Tibial artery (tissue), 4 donors: Measurements from ENCODE around the gene LRRC15.

Experiments
- DNase-seq, 2 donors: peaks; one replicate each; pipeline ENCODE4 v3.0.0-alpha.2; 2019
- H3K27ac ChIP-seq, 2 donors: fragments of 200-600 bp; sonication (generic) in 1 of 2; 1 replicate in 1 of 2; 2 replicates in 1 of 2; pipeline ENCODE4 v1.5.1; 2018 to 2019; ENCODE audit warnings: mild to moderate bottlenecking in 1 of 2
- H3K27me3 ChIP-seq, 2 donors: fragments of 200-600 bp; sonication (generic) in 1 of 2; one replicate each; pipeline versions ENCODE4 v1.5.1 to v1.6.0; 2016 to 2019
- H3K36me3 ChIP-seq, 3 donors: fragments of 200-600 bp; sonication (generic) in 2 of 3; one replicate each; pipeline ENCODE4 v1.5.1; 2016 to 2019; ENCODE audit warnings: mild to moderate bottlenecking in 2 of 3
- H3K4me1 ChIP-seq, 4 donors: fragments of 200-600 bp; sonication (generic) in 2 of 4; 1 replicate in 3 of 4; 2 replicates in 1 of 4; pipeline ENCODE4 v1.5.1; 2016 to 2019
- H3K4me3 ChIP-seq, 2 donors: fragments of 200-600 bp; sonication (generic) in 1 of 2; 1 replicate in 1 of 2; 2 replicates in 1 of 2; pipeline ENCODE4 v1.5.1; 2018 to 2019; ENCODE audit warnings: mild to moderate bottlenecking in 2 of 2
- H3K9me3 ChIP-seq, 3 donors: fragments of 200-600 bp; sonication (generic) in 1 of 3; one replicate each; pipeline ENCODE4 v1.5.1; 2016 to 2019
- intact Hi-C: fragments of 100-400 bp; cut with DNase I; formaldehyde crosslinking; loops from one replicate; pipeline ENCODE4 v1.15.0; 2023; ENCODE audit warnings: low total_unique reads
- TF ChIP-seq, protein P1 (sequence below), 2 experiments: fragments of 200-600 bp in 1 of 2; fragments of 450-650 bp in 1 of 2; IDR thresholded peaks; one replicate each; pipeline ENCODE4 v1.5.1; 2017 to 2019; ENCODE audit warnings: antibody characterized with exemption in 2 of 2, mild to moderate bottlenecking in 1 of 2, moderate library complexity in 1 of 2

Gene LRRC15

DNA sequence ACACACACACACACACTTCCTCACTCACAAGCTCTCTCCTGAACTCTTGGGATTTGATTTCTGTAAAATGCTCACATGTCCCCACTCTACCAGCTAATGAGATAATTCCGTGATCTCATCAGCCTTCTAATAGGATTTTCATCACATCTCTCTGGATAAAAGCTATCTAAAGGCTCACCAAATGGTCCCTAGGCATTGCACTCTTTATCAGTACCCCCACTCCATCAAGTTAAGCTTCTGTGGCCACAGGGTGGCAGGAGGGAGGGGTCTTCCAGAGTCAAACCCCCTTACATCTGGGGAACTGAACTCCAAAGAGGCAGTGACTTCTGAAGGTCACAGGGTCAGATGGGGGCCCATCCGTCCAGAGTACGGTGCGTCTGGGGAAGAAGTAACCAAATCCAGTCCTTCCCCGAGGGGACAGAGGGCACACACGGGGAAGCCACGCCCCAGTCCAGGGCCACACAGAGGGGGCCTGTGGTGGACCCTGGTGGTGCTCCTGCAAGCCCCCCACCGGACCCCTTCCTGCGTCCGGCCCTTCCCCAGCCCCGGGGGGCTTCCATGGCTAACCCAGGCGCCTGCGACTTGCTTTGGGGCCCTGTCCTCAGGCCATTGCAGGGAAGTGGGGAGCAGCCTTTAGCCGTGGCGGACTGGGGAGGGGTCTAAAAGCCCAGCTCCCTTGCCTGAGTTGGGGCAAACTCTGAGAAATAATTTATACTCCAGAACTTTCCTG, 44.0 kb downstream of the LRRC15 start:
- Histone ChIP-seq H3K27ac (no peak overlapping the region), H3K4me3 (no peak overlapping the region), H3K36me3 (no peaks in the 10 kb centered on the region), H3K9me3 (no peaks in the 10 kb centered on the region), H3K27me3 (peaks cover 0 to 58% of the 10 kb centered on the region in 2 donors), H3K4me1 (peaks cover 0 to 8% (median 7%) of the 10 kb centered on the region in 4 donors)
- TF ChIP-seq, protein P1, sequence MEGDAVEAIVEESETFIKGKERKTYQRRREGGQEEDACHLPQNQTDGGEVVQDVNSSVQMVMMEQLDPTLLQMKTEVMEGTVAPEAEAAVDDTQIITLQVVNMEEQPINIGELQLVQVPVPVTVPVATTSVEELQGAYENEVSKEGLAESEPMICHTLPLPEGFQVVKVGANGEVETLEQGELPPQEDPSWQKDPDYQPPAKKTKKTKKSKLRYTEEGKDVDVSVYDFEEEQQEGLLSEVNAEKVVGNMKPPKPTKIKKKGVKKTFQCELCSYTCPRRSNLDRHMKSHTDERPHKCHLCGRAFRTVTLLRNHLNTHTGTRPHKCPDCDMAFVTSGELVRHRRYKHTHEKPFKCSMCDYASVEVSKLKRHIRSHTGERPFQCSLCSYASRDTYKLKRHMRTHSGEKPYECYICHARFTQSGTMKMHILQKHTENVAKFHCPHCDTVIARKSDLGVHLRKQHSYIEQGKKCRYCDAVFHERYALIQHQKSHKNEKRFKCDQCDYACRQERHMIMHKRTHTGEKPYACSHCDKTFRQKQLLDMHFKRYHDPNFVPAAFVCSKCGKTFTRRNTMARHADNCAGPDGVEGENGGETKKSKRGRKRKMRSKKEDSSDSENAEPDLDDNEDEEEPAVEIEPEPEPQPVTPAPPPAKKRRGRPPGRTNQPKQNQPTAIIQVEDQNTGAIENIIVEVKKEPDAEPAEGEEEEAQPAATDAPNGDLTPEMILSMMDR (IDR thresholded peaks at IDR 0.05): no peak
- no peak for DNase-seq
- intact Hi-C loops: no loop called here

DNA sequence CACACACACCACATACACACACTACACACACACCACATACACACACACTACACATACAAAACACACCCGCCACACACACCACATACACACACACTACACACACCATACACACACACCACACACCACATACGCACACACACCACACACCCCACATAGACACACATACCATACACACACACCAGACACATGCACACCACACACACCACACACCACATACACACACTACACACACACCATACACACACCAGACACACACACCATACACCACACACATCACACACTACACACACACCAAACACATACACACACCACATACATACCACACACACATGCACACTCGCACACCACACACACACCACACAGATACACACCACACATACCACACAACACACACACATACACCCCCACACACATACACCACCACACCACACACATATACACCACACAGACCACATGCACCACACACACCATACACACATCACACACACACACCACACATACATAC, 44.7 kb downstream of the LRRC15 start:
- no peak overlapping the region for H3K27ac ChIP-seq
- H3K9me3 ChIP-seq: no peaks in the 10 kb centered on the region
- H3K4me1 ChIP-seq: peaks cover 0 to 8% (median 7%) of the 10 kb centered on the region in 4 donors
- no peaks in the 10 kb centered on the region for H3K36me3 ChIP-seq
- intact Hi-C loops: no loop called here
- DNase-seq: no peak
- H3K4me3 ChIP-seq: no peak overlapping the region
- H3K27me3 ChIP-seq: peaks cover 0 to 64% of the 10 kb centered on the region in 2 donors
- TF ChIP-seq, protein P1 (IDR thresholded peaks at IDR 0.05): no peak

DNA sequence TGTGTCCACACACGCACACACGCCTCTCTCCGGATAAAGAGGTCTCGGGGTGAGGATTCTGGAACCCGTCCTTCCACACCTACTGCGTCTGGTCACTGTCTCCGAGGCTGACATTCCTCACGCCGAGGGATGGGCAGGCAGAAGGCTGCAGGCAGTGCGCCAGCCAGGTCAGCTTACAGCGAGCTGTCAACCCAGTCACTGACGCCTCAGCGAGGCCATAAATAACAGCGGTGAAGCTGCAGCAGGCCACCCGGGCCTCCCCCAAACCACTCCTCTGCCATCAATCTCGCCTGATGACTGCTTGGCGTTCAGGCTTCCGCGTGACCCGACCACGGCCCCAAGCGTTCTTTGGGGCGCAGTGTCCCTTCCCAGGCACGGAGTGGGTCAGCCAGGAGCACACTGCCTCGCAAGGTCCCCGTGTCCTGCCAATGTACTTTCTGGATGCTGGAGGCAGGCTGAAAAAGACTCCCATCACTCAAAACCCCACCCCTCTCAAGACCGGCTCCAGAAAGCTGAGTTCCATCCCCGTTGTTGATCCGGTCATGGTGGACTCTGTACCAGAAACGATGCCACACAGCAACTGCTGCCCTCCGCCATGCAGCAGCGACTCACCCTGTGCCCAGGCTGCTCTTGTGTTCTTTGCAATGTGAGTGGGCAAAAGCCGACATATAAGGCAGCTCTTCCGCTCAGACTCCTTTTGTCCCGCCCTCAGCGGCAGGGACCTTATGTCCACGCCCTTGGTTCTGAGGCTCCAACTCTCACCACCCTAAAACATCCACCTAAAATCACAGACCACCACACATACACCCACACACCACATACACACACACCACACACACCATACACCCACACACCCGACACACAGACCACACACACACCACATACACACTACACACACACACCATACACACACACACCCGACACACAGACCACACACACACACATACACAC, 45.5 kb downstream of the LRRC15 start:
- no peak overlapping the region for H3K27ac ChIP-seq

DNA sequence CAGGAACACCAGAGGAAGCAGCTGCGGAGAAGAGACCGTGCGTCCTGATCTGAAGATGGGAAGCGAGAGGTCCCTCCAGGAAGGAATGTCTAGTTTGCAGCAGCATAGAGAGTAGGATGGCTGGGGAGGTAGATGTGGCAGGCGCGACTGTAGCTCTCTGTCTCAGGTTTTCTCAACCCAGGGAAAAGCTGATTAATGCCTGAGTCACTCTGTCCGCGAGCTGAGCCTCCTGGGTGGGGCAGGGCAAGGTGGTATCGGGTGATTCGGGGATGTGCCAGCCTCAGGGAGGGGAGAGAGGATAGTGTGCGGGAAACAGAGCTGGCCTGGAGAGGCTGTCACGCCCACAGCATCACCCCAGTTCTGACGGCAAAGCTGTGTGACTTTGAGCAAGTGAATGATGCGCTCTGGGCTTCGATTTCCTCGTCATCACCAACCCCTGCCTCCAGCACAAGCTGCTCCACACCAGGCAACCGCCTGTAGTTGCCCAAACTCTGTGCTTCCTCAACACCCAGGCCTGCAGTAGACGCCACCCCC, 46.8 kb downstream of the LRRC15 start:
- no peak for DNase-seq

More for the DNA sequence above, 45.5 kb downstream of the LRRC15 start:
- Histone ChIP-seq H3K4me1 (peaks cover 0 to 8% (median 7%) of the 10 kb centered on the region in 4 donors), H3K36me3 (no peaks in the 10 kb centered on the region), H3K27me3 (peaks cover 0 to 71% of the 10 kb centered on the region in 2 donors), H3K4me3 (peak overlapping the region in 1 of 2 donors; percentile 29), H3K9me3 (peaks cover 0 to 8% (median 5%) of the 10 kb centered on the region in 3 donors)
- intact Hi-C loops: no loop called here
- TF ChIP-seq, protein P1 (IDR thresholded peaks at IDR 0.05): no peak
- no peak for DNase-seq

More for the DNA sequence above, 46.8 kb downstream of the LRRC15 start:
- peaks cover 0 to 14% (median 12%) of the 10 kb centered on the region in 3 donors for H3K9me3 ChIP-seq
- TF ChIP-seq, protein P1 (IDR thresholded peaks at IDR 0.05): no peak
- intact Hi-C loops: no loop called here
- H3K36me3 ChIP-seq: no peaks in the 10 kb centered on the region
- no peak overlapping the region for H3K27ac ChIP-seq
- H3K4me3 ChIP-seq: no peak overlapping the region
- H3K27me3 ChIP-seq: peaks cover 0 to 79% of the 10 kb centered on the region in 2 donors
- peaks cover 0 to 8% (median 7%) of the 10 kb centered on the region in 4 donors for H3K4me1 ChIP-seq
